ENCODE measurements around the gene SPATA25. TPM values are rescaled to one million over a fixed set of nuclear protein-coding genes. Genes with fewer than 3 reads are reported as not detected.

SPATA25 gene
- total and polyA plus RNA-seq, 2 donors (not counting 3 experiments of a cell fraction or from before 2014, with no cell fraction given): 0.69 to 1.3 TPM

DNA sequence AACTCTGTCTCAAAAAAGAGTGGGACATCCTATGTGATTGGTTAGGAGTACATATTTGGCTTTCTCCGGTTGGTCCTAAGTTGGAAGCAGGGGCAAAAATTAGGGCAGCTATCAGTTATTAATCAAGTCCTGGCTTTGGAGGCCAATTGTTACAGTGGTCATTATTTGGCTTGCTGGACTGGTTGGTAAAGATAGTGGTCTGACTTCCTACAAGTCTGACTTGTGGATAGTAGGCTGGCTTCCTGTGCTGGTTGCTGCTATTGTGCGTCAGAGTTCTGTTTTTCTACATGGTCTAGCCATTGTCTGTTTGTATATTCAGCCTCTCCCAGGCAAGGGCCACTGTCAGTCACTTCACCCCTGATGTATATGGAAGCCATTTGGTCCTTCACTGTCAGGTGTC lies 37.2 kb downstream of the SPATA25 start:
- Histone ChIP-seq H3K27me3 (ENCODE audit: control insufficient read depth in 2 of 2, insufficient read depth in 2 of 2, low read length in 2 of 2) (no peaks in the 10 kb centered on the region), H4K20me1 (replicated peaks; ENCODE audit: control insufficient read depth, extremely low read depth, insufficient read depth, low read length) (no peaks in the 10 kb centered on the region), H3K27ac (ENCODE audit: insufficient read depth, low read depth, low read length) (no peak overlapping the region), H3K4me3 (replicated peaks in 1 of 3; ENCODE audit: insufficient read depth in 1 of 3, low read depth in 1 of 3, low read length in 3 of 3) (no peak overlapping the region), H3K9me3 (replicated peaks; ENCODE audit: control insufficient read depth, insufficient read depth, low read length) (no peaks in the 10 kb centered on the region), H3K4me1 (ENCODE audit: control insufficient read depth, extremely low read depth, insufficient read depth, low read length) (no peaks in the 10 kb centered on the region), H3K36me3 (ENCODE audit: control insufficient read depth in 2 of 2, extremely low read depth in 1 of 2, insufficient read depth in 2 of 2, low read length in 2 of 2) (peaks cover 0 to 14% of the 10 kb centered on the region in 2 experiments), H2AFZ (ENCODE audit: low read depth, low read length) (no peak overlapping the region), H3K9ac (replicated peaks; ENCODE audit: extremely low read depth, insufficient read depth, low read length) (no peak overlapping the region), H3K9me1 (replicated peaks; ENCODE audit: control insufficient read depth, extremely low read depth, insufficient read depth, low read length) (no peaks in the 10 kb centered on the region), H3K4me2 (ENCODE audit: insufficient read depth, low read length) (no peak overlapping the region), H3K79me2 (ENCODE audit: control insufficient read depth, insufficient read depth, low read length) (peaks cover 3% of the 10 kb centered on the region)
- FAIRE-seq (no peak), DNase-seq (ENCODE audit: low read depth, low spot score) (no peak)
- TF ChIP-seq MYC (IDR thresholded peaks at IDR 0.05; ENCODE audit: low read depth, low read length) (no peak), POLR2A (IDR thresholded peaks at IDR 0.05; ENCODE audit: low read depth, low read length) (no peak), JUN (IDR thresholded peaks at IDR 0.05; ENCODE audit: borderline replicate concordance, insufficient read depth, insufficient read length, low read depth) (no peak), POLR2AphosphoS5 (IDR thresholded peaks at IDR 0.05; ENCODE audit: insufficient read depth, low read depth, low read length) (no peak), GATA2 (IDR thresholded peaks at IDR 0.05; ENCODE audit: insufficient read depth, insufficient read length, low read depth, low read length) (no peak), EZH2 (IDR thresholded peaks at IDR 0.05; ENCODE audit: borderline replicate concordance, low read depth, low read length, severe bottlenecking) (no peak)
- dilution Hi-C loops (cut with MboI; ENCODE audit: extremely low pct_ligation_motif_present, low sequenced_read_pairs): no loop called here
- no TSS peak for BruUV-seq (replicated peaks)
- intact Hi-C loops (cut with micrococcal nuclease): no loop called here
- POLR2A ChIA-PET: no interaction called here
- CTCF ChIA-PET: interaction anchor here (0.8 to 1.1 kb wide), 2 partner anchors 10 to 32 kb away, joined by 3 read pairs; no protein-coding TSS in a partner anchor

DNA sequence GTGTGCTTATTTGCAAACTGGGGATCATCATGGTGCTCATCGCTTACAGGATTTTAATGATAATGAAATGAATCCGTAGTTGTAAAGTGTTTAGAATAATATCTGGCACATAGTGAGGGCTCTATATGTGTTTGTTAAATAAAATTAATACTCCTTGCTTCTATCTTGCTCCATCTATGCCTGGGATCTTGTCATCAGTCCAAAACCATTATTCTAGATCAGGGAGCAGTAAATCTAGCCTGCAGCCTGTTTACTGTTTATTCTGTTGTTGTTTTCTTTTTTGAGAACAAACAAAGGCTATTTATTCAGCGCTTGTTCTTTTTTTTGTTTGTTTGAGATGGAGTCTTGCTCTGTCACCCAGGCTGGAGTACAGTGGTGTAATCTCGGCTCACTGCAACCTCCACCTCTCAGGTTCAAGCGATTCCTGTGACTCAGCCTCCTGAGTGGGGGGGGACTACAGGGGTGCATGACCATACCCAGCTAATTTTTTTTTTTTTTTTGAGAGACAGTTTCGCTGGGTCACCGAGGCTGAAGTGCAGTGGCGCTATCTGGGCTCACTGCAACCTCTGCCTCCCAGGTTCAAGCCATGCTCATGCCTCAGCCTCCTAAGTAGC lies 38.3 kb downstream of the SPATA25 start:
- no peak for DNase-seq (ENCODE audit: low read depth, low spot score)
- peaks cover 0 to 19% of the 10 kb centered on the region in 2 experiments for H3K36me3 ChIP-seq (ENCODE audit: control insufficient read depth in 2 of 2, extremely low read depth in 1 of 2, insufficient read depth in 2 of 2, low read length in 2 of 2)
- TF ChIP-seq, protein P1, sequence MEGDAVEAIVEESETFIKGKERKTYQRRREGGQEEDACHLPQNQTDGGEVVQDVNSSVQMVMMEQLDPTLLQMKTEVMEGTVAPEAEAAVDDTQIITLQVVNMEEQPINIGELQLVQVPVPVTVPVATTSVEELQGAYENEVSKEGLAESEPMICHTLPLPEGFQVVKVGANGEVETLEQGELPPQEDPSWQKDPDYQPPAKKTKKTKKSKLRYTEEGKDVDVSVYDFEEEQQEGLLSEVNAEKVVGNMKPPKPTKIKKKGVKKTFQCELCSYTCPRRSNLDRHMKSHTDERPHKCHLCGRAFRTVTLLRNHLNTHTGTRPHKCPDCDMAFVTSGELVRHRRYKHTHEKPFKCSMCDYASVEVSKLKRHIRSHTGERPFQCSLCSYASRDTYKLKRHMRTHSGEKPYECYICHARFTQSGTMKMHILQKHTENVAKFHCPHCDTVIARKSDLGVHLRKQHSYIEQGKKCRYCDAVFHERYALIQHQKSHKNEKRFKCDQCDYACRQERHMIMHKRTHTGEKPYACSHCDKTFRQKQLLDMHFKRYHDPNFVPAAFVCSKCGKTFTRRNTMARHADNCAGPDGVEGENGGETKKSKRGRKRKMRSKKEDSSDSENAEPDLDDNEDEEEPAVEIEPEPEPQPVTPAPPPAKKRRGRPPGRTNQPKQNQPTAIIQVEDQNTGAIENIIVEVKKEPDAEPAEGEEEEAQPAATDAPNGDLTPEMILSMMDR (IDR thresholded peaks at IDR 0.05; ENCODE audit: extremely low read depth in 1 of 2, insufficient read depth in 1 of 2, low read depth in 1 of 2, low read length in 2 of 2): no peak
- TF ChIP-seq MYC (IDR thresholded peaks at IDR 0.05; ENCODE audit: low read depth, low read length) (no peak), POLR2AphosphoS5 (IDR thresholded peaks at IDR 0.05; ENCODE audit: insufficient read depth, low read depth, low read length) (no peak), EZH2 (IDR thresholded peaks at IDR 0.05; ENCODE audit: borderline replicate concordance, low read depth, low read length, severe bottlenecking) (no peak), FOS (IDR thresholded peaks at IDR 0.05; ENCODE audit: borderline replicate concordance, insufficient read depth, low read length) (no peak), JUN (IDR thresholded peaks at IDR 0.05; ENCODE audit: borderline replicate concordance, insufficient read depth, insufficient read length, low read depth) (no peak), POLR2A (IDR thresholded peaks at IDR 0.05; ENCODE audit: low read depth, low read length) (no peak), GATA2 (IDR thresholded peaks at IDR 0.05; ENCODE audit: insufficient read depth, insufficient read length, low read depth, low read length) (no peak)
- TF ChIP-seq, protein P2, sequence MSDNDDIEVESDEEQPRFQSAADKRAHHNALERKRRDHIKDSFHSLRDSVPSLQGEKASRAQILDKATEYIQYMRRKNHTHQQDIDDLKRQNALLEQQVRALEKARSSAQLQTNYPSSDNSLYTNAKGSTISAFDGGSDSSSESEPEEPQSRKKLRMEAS (IDR thresholded peaks at IDR 0.05; ENCODE audit: insufficient read depth, insufficient read length): no peak
- H4K20me1 ChIP-seq (replicated peaks; ENCODE audit: control insufficient read depth, extremely low read depth, insufficient read depth, low read length): no peaks in the 10 kb centered on the region
- no peak overlapping the region for H3K27ac ChIP-seq (ENCODE audit: insufficient read depth, low read depth, low read length)
- FAIRE-seq: no peak
- H3K4me1 ChIP-seq (ENCODE audit: control insufficient read depth, extremely low read depth, insufficient read depth, low read length): no peaks in the 10 kb centered on the region
- POLR2A ChIA-PET: no interaction called here
- BruUV-seq (replicated peaks): no TSS peak
- no peak overlapping the region for H2AFZ ChIP-seq (ENCODE audit: low read depth, low read length)
- intact Hi-C loops (cut with micrococcal nuclease): no loop called here
- no peak overlapping the region for H3K9ac ChIP-seq (replicated peaks; ENCODE audit: extremely low read depth, insufficient read depth, low read length)
- dilution Hi-C loops (cut with MboI; ENCODE audit: extremely low pct_ligation_motif_present, low sequenced_read_pairs): no loop called here
- H3K4me2 ChIP-seq (ENCODE audit: insufficient read depth, low read length): no peak overlapping the region
- H3K4me3 ChIP-seq (replicated peaks in 1 of 3; ENCODE audit: insufficient read depth in 1 of 3, low read depth in 1 of 3, low read length in 3 of 3): no peak overlapping the region
- no peaks in the 10 kb centered on the region for H3K9me1 ChIP-seq (replicated peaks; ENCODE audit: control insufficient read depth, extremely low read depth, insufficient read depth, low read length)
- no peaks in the 10 kb centered on the region for H3K79me2 ChIP-seq (ENCODE audit: control insufficient read depth, insufficient read depth, low read length)
- H3K9me3 ChIP-seq (replicated peaks; ENCODE audit: control insufficient read depth, insufficient read depth, low read length): no peaks in the 10 kb centered on the region
- CTCF ChIA-PET: interaction anchor here (0.8 to 1.1 kb wide), 2 partner anchors 8 to 33 kb away, joined by 3 read pairs; no protein-coding TSS in a partner anchor
- H3K27me3 ChIP-seq (ENCODE audit: control insufficient read depth in 2 of 2, insufficient read depth in 2 of 2, low read length in 2 of 2): no peaks in the 10 kb centered on the region
